HG03139 (cell line): ENCODE data around the gene CDC42SE2.
"Not testable (repeated sequence)": the region's sequence is repeated elsewhere in the genome, so short reads cannot be mapped to it uniquely, and the experiment has no call there.

ENCODE experiments used
- ATAC-seq: cut with Tn5 transposase; IDR thresholded peaks from one replicate; pipeline ENCODE4 v1.9.1; 2021; ENCODE audit not compliant: unreplicated experiment

The CDC42SE2 gene

GRCh38 chr5:131277875-131278740, 14.3 kb downstream of the CDC42SE2 start:
- ATAC-seq, result no peak

- not testable (repeated sequence) for ATAC-seq
Observed at GRCh38 chr5:131278741-131279124, 14.9 kb downstream of the CDC42SE2 start.

- ATAC-seq, result no peak
Observed at GRCh38 chr5:131279204-131279603, 15.4 kb downstream of the CDC42SE2 start.

DNA sequence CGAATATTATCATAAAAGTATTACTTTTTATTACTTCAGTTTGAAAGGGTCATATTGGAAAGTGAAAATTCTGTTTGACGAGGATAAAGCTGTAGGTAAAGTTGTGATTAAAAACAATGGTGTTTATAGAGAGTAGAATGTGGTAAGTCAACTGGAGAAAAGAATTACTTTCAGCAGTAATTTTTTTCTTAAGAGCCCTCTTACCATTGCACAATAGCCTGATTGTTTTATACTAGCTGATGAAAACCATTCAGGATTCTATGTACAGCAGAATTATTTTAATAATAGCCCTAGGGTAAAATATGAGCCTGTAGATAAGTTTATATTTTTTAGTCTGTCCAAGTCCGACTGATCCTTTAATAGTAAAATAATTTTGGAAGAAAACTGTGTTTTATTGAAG, 16.6 kb downstream of the CDC42SE2 start:
- no peak for ATAC-seq

DNA sequence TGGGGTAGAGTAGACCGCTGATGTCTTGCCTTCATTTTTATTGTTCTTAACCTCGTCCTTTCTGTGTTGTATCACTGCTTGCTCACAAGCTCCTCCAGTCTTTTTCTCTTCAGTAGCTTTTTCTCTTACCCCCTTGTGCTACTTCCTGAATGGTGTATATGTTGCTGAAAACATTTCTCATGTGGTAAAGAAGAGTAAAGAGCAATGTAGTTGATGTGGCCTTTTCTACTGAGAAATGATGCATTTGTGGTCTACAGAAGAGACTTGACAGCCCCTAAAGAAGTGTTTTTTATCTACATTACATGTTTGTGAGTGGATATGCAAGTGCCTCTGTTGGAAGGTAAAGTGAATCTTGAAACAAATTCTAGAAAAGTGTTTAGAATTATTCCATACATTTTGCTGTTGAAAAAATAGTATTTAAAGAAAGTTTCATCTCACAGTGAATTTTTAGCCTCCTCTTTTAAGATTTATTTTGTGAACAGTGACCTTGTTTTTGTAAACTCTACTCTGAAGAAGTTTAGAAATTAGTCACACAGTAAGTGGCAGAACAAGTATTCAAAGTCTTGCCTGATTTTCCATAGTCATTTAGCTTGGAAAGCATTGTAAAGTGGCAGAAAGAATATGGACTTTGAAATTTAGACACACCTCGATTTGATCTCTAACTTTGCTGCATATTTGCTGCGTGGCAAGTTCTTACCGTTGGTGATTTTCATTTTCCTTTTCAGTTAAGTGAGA, 17.4 kb downstream of the CDC42SE2 start:
- peak; percentile 37 for ATAC-seq

DNA sequence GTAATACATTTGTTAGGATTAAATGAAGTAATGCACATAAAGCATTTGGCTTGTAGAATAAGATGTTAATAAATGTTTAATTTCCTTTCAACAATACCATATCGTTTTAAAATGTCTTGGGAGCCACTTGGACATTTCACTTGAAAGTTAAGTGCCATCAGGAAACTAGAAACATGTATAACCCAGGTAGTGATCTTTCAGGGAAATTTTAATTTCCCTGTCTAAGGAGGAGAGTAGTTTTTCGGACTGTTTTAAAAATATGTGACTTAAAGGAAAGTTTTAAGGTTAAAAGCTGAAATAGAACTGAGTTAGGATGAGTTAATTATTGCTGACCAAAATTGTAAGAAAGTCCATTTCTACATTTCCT, 18.0 kb downstream of the CDC42SE2 start:
- ATAC-seq, result no peak

DNA sequence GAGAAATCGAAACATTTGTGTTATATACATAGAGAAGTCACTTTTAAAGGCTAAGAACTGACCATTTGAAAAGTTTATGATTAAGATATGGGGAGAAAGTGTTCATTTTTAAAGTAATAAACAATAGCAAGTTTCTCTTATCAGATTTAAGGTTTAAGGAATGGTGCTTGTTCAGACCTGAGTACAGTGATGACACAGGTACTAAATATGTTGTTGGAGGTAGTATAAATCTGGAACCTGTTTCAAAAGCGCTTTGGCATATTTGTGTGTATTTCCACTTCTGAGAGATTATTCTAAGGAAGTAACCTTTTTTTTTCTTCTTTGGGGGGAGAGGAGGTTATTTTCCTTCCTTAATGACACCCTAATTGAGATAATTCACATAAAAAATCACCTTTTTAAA, 18.4 kb downstream of the CDC42SE2 start:
- no peak for ATAC-seq

DNA sequence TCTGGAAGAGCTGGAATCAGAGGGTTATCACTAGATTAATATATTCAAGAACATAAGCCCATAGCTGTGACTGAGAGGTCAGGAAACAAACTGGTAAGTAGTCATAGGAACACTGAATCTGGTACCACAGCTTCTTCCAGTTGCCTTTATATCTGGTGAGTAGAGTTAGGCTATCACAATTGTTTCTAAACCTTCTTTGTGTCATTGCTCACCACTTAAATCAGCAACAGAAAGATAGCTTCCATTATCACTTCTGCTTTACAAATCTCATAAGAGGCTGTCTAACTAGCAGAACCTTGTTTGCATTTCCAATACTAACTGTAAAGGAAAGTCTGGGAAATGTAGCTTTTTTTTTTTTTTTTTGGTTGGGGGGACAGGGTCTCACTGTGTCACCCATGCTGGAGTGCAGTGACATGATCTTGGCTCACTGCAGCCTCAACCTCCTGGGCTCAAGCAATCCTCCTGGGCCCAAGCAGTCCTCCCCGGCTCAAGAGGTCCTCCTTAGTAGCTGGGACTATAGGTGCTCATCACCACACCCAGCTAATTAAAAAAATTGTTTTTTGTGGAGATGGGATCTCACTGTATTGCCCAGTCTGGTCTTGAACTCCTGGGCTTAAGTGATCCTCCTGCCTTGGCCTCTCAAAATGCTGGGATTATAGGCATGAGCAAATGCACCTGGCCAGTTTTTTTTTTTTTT, 22.0 kb downstream of the CDC42SE2 start:
- no peak for ATAC-seq

- ATAC-seq, result no peak
Observed at GRCh38 chr5:131286400-131286715, 22.5 kb downstream of the CDC42SE2 start.

- no peak for ATAC-seq
Observed at GRCh38 chr5:131288328-131288727, 24.5 kb downstream of the CDC42SE2 start.

GRCh38 chr5:131289738-131290137, 25.9 kb downstream of the CDC42SE2 start:
- no peak for ATAC-seq

DNA sequence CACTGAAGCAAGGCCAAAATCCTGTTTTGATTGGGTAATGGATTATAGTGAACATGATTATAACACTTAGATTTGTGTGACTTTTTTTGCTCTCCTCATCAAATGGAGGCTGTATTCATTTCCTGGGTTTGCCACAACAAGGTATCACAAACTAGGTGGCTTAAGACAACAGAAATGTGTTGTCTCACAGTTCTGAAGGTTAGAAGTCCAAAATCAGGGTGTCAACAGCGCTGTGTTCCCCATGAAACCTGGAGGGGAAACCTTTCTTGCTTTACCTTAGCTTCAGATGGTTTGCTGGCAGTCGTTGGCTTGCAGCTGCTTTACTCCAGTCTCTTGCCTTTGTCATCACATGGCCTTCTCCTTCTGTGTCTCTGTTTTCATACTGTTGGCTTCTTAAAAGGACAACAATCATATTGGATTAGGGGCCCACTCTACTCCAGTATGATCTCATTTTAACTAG, 32.4 kb downstream of the CDC42SE2 start:
- no peak for ATAC-seq

GRCh38 chr5:131297886-131298285, 34.0 kb downstream of the CDC42SE2 start:
- ATAC-seq, result no peak

GRCh38 chr5:131299465-131299864, 35.6 kb downstream of the CDC42SE2 start:
- no peak for ATAC-seq

DNA sequence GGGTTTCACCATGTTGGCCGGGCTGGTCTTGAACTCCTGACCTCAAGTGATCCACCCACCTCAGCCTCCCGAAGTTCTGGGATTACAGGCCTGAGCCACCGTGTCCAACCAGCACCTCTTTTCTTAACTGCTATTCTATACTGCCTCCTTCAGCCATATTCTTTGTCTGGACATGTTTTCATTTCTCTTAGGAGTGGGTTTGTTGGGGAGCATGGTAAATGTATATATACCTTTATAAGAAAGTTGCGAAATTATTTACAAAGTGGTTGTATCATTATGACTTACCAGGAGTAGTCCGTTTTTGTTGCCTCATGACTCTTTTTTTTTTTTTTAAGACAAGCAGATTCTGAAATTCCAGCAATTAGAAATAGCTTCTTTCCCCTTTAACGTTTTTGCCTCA, 38.7 kb downstream of the CDC42SE2 start:
- no peak for ATAC-seq

DNA sequence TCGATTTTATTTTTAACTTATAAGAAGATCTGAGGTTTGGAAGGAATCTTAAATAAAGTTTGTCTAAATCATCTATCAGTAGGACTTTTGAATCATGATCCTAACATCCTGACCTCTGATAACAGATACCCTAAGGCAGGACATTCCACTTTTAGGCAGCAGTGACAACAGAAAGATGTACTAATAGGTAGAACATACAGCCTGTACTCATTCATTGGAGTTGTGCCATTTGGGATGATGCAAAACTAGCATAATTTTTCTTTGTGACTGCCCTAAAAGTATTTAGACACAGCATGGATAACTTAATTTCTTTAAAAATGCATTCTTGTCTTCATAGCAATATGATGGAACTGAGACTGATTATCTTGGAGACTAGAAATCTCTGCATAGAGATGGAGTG, 39.7 kb downstream of the CDC42SE2 start:
- no peak for ATAC-seq

DNA sequence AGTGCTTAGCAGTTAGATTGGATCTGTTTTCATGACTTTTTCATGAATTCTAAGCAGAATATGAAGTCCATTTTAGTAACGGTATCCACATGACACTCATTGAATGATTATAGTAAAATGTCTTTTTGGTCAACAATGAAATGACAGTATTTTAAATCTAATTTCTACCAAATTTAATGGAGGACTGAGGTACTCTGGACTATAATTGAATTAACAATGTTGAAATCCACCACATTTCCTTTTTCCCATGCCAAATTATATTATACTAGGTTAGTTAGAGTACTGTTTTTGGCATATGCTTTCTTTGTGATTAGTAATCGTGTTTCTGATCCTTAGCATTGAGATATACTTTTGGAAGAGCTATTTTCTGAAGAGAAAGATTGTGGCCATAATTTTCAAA, 40.6 kb downstream of the CDC42SE2 start:
- ATAC-seq, result no peak

DNA sequence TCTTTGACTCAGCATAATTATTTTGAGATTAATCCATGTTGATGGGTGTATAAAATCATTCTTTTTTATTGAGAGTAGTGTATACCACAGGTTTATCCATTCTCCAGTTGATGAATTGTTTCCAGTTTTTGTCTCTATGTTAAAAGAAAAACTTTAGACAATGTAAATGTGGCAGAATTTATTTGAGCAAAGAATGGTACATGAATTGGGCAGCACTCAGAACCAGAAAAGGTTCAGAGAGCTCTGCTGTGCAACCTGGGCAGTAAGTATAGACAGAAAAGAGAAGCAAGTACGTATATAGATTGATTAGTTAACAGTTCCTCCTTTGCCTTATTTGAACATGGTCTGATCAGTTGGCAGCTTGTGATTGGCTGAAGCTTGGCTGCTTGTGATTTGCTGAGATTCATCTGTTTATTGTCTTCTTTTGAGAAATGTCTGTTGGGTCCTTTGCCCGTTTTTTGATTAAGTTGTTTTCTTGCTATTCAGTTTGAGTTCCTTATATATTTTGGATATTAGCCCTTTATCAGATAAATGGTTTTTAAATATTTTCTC, 41.4 kb downstream of the CDC42SE2 start:
- ATAC-seq, result no peak

DNA sequence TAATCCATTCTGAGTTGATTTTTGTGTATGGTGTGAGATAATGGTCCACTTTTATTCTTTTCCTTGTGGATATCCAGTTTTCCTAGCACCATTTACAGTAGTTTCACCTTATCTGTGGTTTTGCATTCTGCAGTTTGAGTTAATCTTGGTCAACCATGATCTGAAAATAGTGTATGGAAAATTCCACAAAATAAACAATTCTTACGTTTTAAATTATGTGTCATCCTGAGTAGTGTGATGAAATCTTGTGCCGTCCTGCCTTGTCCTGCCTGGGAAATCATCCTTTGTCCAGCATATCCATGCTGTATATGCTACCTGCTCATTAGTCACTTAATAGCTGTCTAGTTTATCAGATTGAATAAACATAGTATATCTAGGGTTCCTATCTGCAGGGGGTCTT, 42.1 kb downstream of the CDC42SE2 start:
- ATAC-seq, result no peak

GRCh38 chr5:131312235-131312772, 48.5 kb downstream of the CDC42SE2 start:
- not testable (repeated sequence) for ATAC-seq

- no peak for ATAC-seq
Observed at GRCh38 chr5:131316026-131316425, 52.2 kb downstream of the CDC42SE2 start.
